Uterus (tissue), 2 donors: ENCODE measurements around the gene FZD8.

Experiments
- POLR2A ChIP-seq, 2 donors: fragments of 450-650 bp; IDR thresholded peaks; one replicate each; pipeline ENCODE4 v1.6.1; 2016; ENCODE audit warnings: antibody characterized with exemption in 2 of 2, mild to moderate bottlenecking in 1 of 2, moderate library complexity in 1 of 2
- TF ChIP-seq, protein P1 (sequence below), 4 experiments: fragments of 200-600 bp in 2 of 4; fragments of 450-650 bp in 2 of 4; sonication (generic) in 2 of 4; IDR thresholded peaks; one replicate each; pipeline ENCODE4 v1.5.1; 2016 to 2019; ENCODE audit warnings: antibody characterized with exemption in 4 of 4, mild to moderate bottlenecking in 2 of 4, moderate library complexity in 1 of 4

DNA sequence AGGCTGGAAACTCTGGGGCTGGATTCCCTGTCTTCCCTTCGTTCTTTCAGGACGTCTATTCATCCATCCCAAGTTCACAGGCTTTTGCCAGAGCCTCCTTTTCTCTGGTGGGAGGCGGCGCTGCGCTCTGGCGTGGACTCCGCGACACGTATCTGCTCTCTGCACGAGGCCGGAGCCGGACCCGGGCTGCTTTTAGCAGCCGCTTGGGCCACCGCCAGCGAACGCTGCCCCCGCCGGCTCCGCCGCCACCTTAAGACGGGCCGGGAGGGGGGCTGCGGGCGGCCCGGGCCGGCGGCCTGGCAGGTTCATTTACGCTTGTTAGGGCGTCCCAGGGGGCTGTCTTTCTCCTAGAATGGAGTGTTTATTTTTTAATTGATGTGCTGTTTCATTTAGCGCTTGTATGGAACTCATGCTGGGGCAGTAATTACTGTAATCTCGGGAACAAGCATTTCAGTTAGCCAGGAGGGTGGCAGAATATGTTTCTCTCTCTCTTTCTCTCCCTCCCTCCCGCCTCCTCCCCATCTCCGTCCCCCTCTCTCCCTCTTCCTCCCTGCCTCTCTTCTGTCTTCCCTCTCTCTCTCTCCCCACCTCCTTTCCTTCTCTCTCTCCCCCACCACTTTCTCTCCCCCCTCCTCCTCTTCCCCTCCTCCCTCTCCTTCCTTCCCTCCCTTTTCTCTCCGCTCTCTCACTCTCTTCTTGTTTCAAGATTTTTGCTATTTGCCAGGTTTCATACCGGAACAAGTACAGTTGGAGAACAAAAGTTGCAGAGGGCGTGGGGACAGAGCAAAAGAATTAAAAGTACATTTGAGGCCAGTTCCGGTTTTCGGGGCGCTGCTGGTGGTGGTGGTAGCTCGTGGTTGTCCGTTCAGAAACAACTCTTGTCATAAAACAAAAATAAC is 1.3 kb upstream of the FZD8 start:
- TF ChIP-seq, protein P1, sequence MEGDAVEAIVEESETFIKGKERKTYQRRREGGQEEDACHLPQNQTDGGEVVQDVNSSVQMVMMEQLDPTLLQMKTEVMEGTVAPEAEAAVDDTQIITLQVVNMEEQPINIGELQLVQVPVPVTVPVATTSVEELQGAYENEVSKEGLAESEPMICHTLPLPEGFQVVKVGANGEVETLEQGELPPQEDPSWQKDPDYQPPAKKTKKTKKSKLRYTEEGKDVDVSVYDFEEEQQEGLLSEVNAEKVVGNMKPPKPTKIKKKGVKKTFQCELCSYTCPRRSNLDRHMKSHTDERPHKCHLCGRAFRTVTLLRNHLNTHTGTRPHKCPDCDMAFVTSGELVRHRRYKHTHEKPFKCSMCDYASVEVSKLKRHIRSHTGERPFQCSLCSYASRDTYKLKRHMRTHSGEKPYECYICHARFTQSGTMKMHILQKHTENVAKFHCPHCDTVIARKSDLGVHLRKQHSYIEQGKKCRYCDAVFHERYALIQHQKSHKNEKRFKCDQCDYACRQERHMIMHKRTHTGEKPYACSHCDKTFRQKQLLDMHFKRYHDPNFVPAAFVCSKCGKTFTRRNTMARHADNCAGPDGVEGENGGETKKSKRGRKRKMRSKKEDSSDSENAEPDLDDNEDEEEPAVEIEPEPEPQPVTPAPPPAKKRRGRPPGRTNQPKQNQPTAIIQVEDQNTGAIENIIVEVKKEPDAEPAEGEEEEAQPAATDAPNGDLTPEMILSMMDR (IDR thresholded peaks at IDR 0.05): no peak
- TF ChIP-seq POLR2A (IDR thresholded peaks at IDR 0.05): no peak
